Adipocyte (in vitro differentiated cells): ENCODE data around the gene RHBDF2.

Experiments
- DNase-seq: peaks from one replicate; pipeline ENCODE4 v3.0.0-alpha.2; 2015; ENCODE audit warnings: low read depth
- H3K27me3 ChIP-seq: replicated peaks from 2 replicates; pipeline ENCODE4 v1.7.0; 2013; ENCODE audit warnings: mild to moderate bottlenecking, low read length, moderate library complexity; ENCODE audit not compliant: control insufficient read depth, insufficient read depth
- H3K36me3 ChIP-seq: 2 replicates; pipeline ENCODE4 v1.7.0; 2013; ENCODE audit warnings: low read length, mild to moderate bottlenecking, moderate library complexity; ENCODE audit not compliant: control insufficient read depth, insufficient read depth, severe bottlenecking
- H3K4me1 ChIP-seq: 2 replicates; pipeline ENCODE4 v1.7.0; 2013; ENCODE audit warnings: mild to moderate bottlenecking, low read length, moderate library complexity; ENCODE audit not compliant: control insufficient read depth, insufficient read depth
- H3K4me3 ChIP-seq: 2 replicates; pipeline ENCODE4 v1.7.0; 2013; ENCODE audit warnings: mild to moderate bottlenecking, low read length, moderate library complexity
- H3K9ac ChIP-seq: 2 replicates; pipeline ENCODE4 v1.7.0; 2013; ENCODE audit warnings: mild to moderate bottlenecking, low read length, moderate library complexity
- H3K9me3 ChIP-seq: 2 replicates; pipeline ENCODE4 v1.7.0; 2013; ENCODE audit warnings: mild to moderate bottlenecking, low read length, moderate library complexity; ENCODE audit not compliant: control insufficient read depth

Gene RHBDF2

GRCh38 chr17:76459674-76460073, 41.5 kb downstream of the RHBDF2 start:
- no peak overlapping the region for H3K4me3 ChIP-seq
- H3K9me3 ChIP-seq, result no peaks in the 10 kb centered on the region
- no peaks in the 10 kb centered on the region for H3K36me3 ChIP-seq
- peaks cover 11% of the 10 kb centered on the region for H3K27me3 ChIP-seq
- H3K4me1 ChIP-seq, result no peaks in the 10 kb centered on the region
- DNase-seq, result no peak
- H3K9ac ChIP-seq, result no peak overlapping the region

- H3K9me3 ChIP-seq, result no peaks in the 10 kb centered on the region
- H3K9ac ChIP-seq, result no peak overlapping the region
- DNase-seq, result peak; percentile 74
- no peaks in the 10 kb centered on the region for H3K36me3 ChIP-seq
- no peak overlapping the region for H3K4me3 ChIP-seq
- peaks cover 11% of the 10 kb centered on the region for H3K27me3 ChIP-seq
- no peaks in the 10 kb centered on the region for H3K4me1 ChIP-seq
Observed at GRCh38 chr17:76458580-76459490, 42.4 kb downstream of the RHBDF2 start.

GRCh38 chr17:76453431-76453743, 47.8 kb downstream of the RHBDF2 start:
- Histone ChIP-seq H3K9me3 (no peaks in the 10 kb centered on the region), H3K36me3 (no peaks in the 10 kb centered on the region), H3K4me3 (no peak overlapping the region), H3K9ac (no peak overlapping the region), H3K27me3 (no peaks in the 10 kb centered on the region), H3K4me1 (peaks cover 15% of the 10 kb centered on the region)
- DNase-seq, result no peak

- Histone ChIP-seq H3K27me3 (no peaks in the 10 kb centered on the region), H3K4me3 (peak within 1 kb of the TSS; percentile 88), H3K9me3 (no peaks in the 10 kb centered on the region), H3K36me3 (no peaks in the 10 kb centered on the region), H3K4me1 (peaks cover 15% of the 10 kb centered on the region), H3K9ac (peak within 1 kb of the TSS; percentile 90)
- DNase-seq, result peak; percentile 96
Observed at GRCh38 chr17:76452660-76453430, 48.4 kb downstream of the RHBDF2 start, which contains the start of gene UBE2O. TSS of gene UBE2O (minus strand) at chr17:76453152. CDS start at chr17:76453141, 11 bp downstream.

- Histone ChIP-seq H3K9ac (peak overlapping the region; percentile 90), H3K27me3 (no peaks in the 10 kb centered on the region), H3K4me3 (peak overlapping the region; percentile 88), H3K36me3 (no peaks in the 10 kb centered on the region), H3K9me3 (no peaks in the 10 kb centered on the region), H3K4me1 (peaks cover 18% of the 10 kb centered on the region)
- no peak for DNase-seq
Observed at GRCh38 chr17:76452127-76452659, 49.0 kb downstream of the RHBDF2 start.

GRCh38 chr17:76451506-76451905, 49.7 kb downstream of the RHBDF2 start:
- DNase-seq, result no peak
- peak overlapping the region; percentile 90 for H3K9ac ChIP-seq
- no peaks in the 10 kb centered on the region for H3K9me3 ChIP-seq
- H3K27me3 ChIP-seq, result no peaks in the 10 kb centered on the region
- no peaks in the 10 kb centered on the region for H3K36me3 ChIP-seq
- peak overlapping the region; percentile 88 for H3K4me3 ChIP-seq
- peaks cover 25% of the 10 kb centered on the region for H3K4me1 ChIP-seq

GRCh38 chr17:76449126-76449525, 52.1 kb downstream of the RHBDF2 start:
- Histone ChIP-seq H3K4me3 (no peak overlapping the region), H3K4me1 (peaks cover 43% of the 10 kb centered on the region), H3K9ac (no peak overlapping the region), H3K27me3 (no peaks in the 10 kb centered on the region), H3K36me3 (no peaks in the 10 kb centered on the region), H3K9me3 (no peaks in the 10 kb centered on the region)
- no peak for DNase-seq

GRCh38 chr17:76447931-76448652, 53.1 kb downstream of the RHBDF2 start:
- Histone ChIP-seq H3K27me3 (no peaks in the 10 kb centered on the region), H3K9me3 (no peaks in the 10 kb centered on the region), H3K4me3 (no peak overlapping the region), H3K4me1 (peaks cover 43% of the 10 kb centered on the region), H3K9ac (no peak overlapping the region), H3K36me3 (no peaks in the 10 kb centered on the region)
- DNase-seq, result no peak

- Histone ChIP-seq H3K4me3 (peak overlapping the region; percentile 30), H3K4me1 (peaks cover 43% of the 10 kb centered on the region), H3K27me3 (no peaks in the 10 kb centered on the region), H3K36me3 (no peaks in the 10 kb centered on the region), H3K9ac (no peak overlapping the region), H3K9me3 (no peaks in the 10 kb centered on the region)
- peak; percentile 80 for DNase-seq
Observed at GRCh38 chr17:76446449-76447231, 54.6 kb downstream of the RHBDF2 start.

GRCh38 chr17:76445697-76446448, 55.4 kb downstream of the RHBDF2 start:
- Histone ChIP-seq H3K27me3 (no peaks in the 10 kb centered on the region), H3K9ac (no peak overlapping the region), H3K4me1 (peaks cover 37% of the 10 kb centered on the region), H3K4me3 (no peak overlapping the region), H3K9me3 (no peaks in the 10 kb centered on the region), H3K36me3 (no peaks in the 10 kb centered on the region)
- DNase-seq, result peak; percentile 43
